ENCODE results near the gene RFNG.

RFNG gene

GRCh38 chr17:82053130-82053529 lies 1.5 kb upstream of the RFNG start:
- DNase-seq (ENCODE audit: low spot score) = no peak
- no peak for TF ChIP-seq CTCF (IDR thresholded peaks at IDR 0.05; ENCODE audit: extremely low read depth, insufficient read depth, missing control alignments)
- in situ Hi-C loops (cut with MboI; ENCODE audit: low pct_unique_long_range_greater_than_20kb, low sequenced_read_pairs, unreplicated experiment) = no loop called here

GRCh38 chr17:82052638-82053059 lies 1.0 kb upstream of the RFNG start:
- DNase-seq (ENCODE audit: low spot score) = no peak
- no peak for TF ChIP-seq CTCF (IDR thresholded peaks at IDR 0.05; ENCODE audit: extremely low read depth, insufficient read depth, missing control alignments)

GRCh38 chr17:82050761-82051641 lies 610 bp downstream of the RFNG start:
- in situ Hi-C loops (cut with MboI; ENCODE audit: low pct_unique_long_range_greater_than_20kb, low sequenced_read_pairs, unreplicated experiment) = no loop called here
- TF ChIP-seq CTCF (IDR thresholded peaks at IDR 0.05; ENCODE audit: extremely low read depth, insufficient read depth, missing control alignments) = no peak
- peak; percentile 69 for DNase-seq (ENCODE audit: low spot score)

More at GRCh38 chr17:82052638-82053059, 1.0 kb upstream of the RFNG start:
- in situ Hi-C loops (cut with MboI; ENCODE audit: low pct_unique_long_range_greater_than_20kb, low sequenced_read_pairs, unreplicated experiment) = no loop called here

GRCh38 chr17:82050152-82050760 lies 1.4 kb downstream of the RFNG start:
- TF ChIP-seq CTCF (IDR thresholded peaks at IDR 0.05; ENCODE audit: extremely low read depth, insufficient read depth, missing control alignments) = no peak
- no peak for DNase-seq (ENCODE audit: low spot score)
- in situ Hi-C loops (cut with MboI; ENCODE audit: low pct_unique_long_range_greater_than_20kb, low sequenced_read_pairs, unreplicated experiment) = no loop called here

GRCh38 chr17:82049521-82049971 lies 2.1 kb downstream of the RFNG start:
- no peak for TF ChIP-seq CTCF (IDR thresholded peaks at IDR 0.05; ENCODE audit: extremely low read depth, insufficient read depth, missing control alignments)

GRCh38 chr17:82049106-82049505 lies 2.5 kb downstream of the RFNG start:
- in situ Hi-C loops (cut with MboI; ENCODE audit: low pct_unique_long_range_greater_than_20kb, low sequenced_read_pairs, unreplicated experiment) = no loop called here
- no peak for TF ChIP-seq CTCF (IDR thresholded peaks at IDR 0.05; ENCODE audit: extremely low read depth, insufficient read depth, missing control alignments)
- no peak for DNase-seq (ENCODE audit: low spot score)

More at GRCh38 chr17:82049521-82049971, 2.1 kb downstream of the RFNG start:
- in situ Hi-C loops (cut with MboI; ENCODE audit: low pct_unique_long_range_greater_than_20kb, low sequenced_read_pairs, unreplicated experiment) = no loop called here
- no peak for DNase-seq (ENCODE audit: low spot score)
